Measurements from ENCODE around the gene APBA2.

The APBA2 gene

GRCh38 chr15:29113336-29114220 is 227.8 kb downstream of the APBA2 start:
- no peak for DNase-seq (ENCODE audit: low read depth in 1 of 2, low spot score in 1 of 2)

- DNase-seq (ENCODE audit: low read depth in 1 of 2, low spot score in 1 of 2): no peak
These were observed 228.7 kb downstream of the APBA2 start for GRCh38 chr15:29114221-29115092.

- DNase-seq (ENCODE audit: low read depth in 1 of 2, low spot score in 1 of 2): no peak
These were observed 229.6 kb downstream of the APBA2 start for GRCh38 chr15:29115093-29115991.

- no peak for DNase-seq (ENCODE audit: low read depth in 1 of 2, low spot score in 1 of 2)
These were observed 231.4 kb downstream of the APBA2 start for GRCh38 chr15:29116970-29117700.

GRCh38 chr15:29117778-29118177 is 232.0 kb downstream of the APBA2 start:
- no peak for DNase-seq (ENCODE audit: low read depth in 1 of 2, low spot score in 1 of 2)

GRCh38 chr15:29119847-29120246 is 234.1 kb downstream of the APBA2 start:
- DNase-seq (ENCODE audit: low read depth in 1 of 2, low spot score in 1 of 2): no peak

- DNase-seq (ENCODE audit: low read depth in 1 of 2, low spot score in 1 of 2): no peak
These were observed 235.0 kb downstream of the APBA2 start for GRCh38 chr15:29120593-29121368.

GRCh38 chr15:29121369-29121656 is 235.5 kb downstream of the APBA2 start:
- no peak for DNase-seq (ENCODE audit: low read depth in 1 of 2, low spot score in 1 of 2)

GRCh38 chr15:29121907-29122306 is 236.1 kb downstream of the APBA2 start:
- no peak for DNase-seq (ENCODE audit: low read depth in 1 of 2, low spot score in 1 of 2)

- DNase-seq (ENCODE audit: low read depth in 1 of 2, low spot score in 1 of 2): no peak
These were observed 236.7 kb downstream of the APBA2 start for GRCh38 chr15:29122506-29122905.

- DNase-seq (ENCODE audit: low read depth in 1 of 2, low spot score in 1 of 2): no peak
These were observed 237.4 kb downstream of the APBA2 start for GRCh38 chr15:29123171-29123570.

GRCh38 chr15:29123991-29124390 is 238.2 kb downstream of the APBA2 start:
- no peak for DNase-seq (ENCODE audit: low read depth in 1 of 2, low spot score in 1 of 2)

GRCh38 chr15:29124581-29125381 is 239.0 kb downstream of the APBA2 start:
- no peak for DNase-seq (ENCODE audit: low read depth in 1 of 2, low spot score in 1 of 2)

- no peak for DNase-seq (ENCODE audit: low read depth in 1 of 2, low spot score in 1 of 2)
These were observed 239.8 kb downstream of the APBA2 start for GRCh38 chr15:29125382-29126207.

- DNase-seq (ENCODE audit: low read depth in 1 of 2, low spot score in 1 of 2): no peak
These were observed 240.4 kb downstream of the APBA2 start for GRCh38 chr15:29126208-29126536.

GRCh38 chr15:29126821-29127461 is 241.2 kb downstream of the APBA2 start:
- no peak for DNase-seq (ENCODE audit: low read depth in 1 of 2, low spot score in 1 of 2)

- no peak for DNase-seq (ENCODE audit: low read depth in 1 of 2, low spot score in 1 of 2)
These were observed 242.0 kb downstream of the APBA2 start for GRCh38 chr15:29127506-29128430.
